GM18873 (cell line): ENCODE measurements around the gene WWOX.

ENCODE experiments used
- ATAC-seq: cut with Tn5 transposase; IDR thresholded peaks from one replicate; pipeline ENCODE4 v1.9.1; 2021; ENCODE audit warnings: mild to moderate bottlenecking, moderate library complexity, moderate number of reproducible peaks; ENCODE audit not compliant: unreplicated experiment, low FRiP score

The WWOX gene

DNA sequence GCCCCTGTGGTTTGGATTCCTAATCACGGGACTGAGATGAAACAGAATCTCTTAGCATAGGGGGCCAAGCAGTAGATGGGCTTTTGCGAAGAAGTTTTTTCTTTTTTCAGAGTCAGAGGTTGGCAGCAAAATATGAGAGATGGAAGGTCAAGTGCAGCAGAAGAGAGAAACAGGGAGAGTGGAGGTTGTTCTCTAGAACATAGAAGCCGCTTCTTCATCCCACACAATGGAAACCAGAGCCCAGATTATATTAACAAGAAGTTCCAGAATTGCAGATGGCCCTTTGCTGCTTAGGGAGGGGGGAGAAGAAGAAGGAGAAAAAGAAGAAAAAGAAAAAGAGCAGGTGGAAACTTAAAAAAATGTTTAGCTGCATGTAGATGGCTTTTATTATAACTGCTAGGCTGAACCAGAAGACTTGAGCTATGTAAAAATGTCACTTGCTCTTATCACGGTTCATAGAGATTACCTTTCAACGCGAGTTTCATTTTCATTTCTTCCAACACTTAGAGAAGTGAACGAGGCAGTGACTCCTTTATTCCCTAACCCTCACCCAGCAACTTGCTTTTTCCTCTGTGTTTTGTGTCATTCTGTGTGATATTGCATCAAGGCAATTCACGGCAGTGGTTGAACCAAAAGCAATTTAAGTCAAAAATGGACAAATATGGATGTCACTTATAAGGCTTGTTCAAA lies 737.5 kb downstream of the WWOX start:
- no peak for ATAC-seq

DNA sequence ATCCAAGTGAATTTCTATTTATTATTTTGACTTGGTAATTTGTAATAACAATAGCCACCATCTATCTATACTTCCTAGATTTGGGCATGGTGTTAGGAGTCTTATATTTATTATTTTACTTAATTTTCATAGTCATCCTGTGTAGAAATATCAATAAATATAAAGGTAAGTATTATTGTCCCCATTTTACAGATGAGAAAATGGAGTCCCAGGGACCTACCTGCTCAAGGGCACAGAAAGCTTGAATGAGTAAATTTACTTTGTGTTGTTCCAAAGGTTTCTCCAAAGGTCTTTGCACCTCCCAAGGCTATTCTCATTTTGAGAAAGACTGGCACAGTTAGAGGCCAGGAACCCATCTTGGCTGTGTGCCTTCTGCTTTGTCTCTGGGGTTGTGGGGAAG lies 738.3 kb downstream of the WWOX start:
- ATAC-seq: no peak

DNA sequence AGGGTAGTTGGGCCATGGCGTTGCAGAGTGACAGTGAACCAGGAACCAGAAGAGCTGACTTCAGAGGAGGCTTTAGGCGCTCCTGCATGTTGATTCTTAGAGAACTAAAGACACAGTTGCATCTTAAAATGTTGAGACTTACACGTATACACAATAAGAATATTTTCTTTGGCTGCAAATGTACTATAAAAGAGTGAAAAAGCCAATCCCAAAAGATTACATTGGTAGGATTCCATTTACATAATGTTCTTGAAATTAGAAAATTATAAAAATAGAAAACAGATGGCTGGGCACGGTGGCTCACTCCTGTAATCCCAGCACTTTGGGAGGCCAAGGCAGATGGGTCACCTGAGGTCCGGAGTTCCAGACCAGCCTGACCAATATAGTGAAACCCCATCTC lies 738.8 kb downstream of the WWOX start:
- ATAC-seq: no peak

DNA sequence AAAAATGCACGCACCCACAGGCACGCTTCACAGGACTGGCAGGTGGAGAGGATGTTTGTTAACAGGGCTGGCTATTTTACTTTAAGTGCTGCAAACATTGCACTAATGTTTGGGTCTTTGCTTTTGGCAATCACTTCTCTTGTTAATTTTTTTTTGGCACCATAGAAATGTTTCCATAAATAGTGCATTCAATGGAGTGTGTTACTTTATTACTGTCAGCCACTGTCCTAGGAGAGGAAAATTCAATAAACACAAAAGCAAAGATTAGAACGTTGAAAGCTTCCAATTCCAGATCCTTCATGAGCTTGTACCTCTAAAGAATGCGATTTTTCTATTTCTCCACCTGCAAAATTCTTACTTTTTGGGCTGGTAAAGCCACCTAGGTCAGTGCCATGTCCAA lies 743.5 kb downstream of the WWOX start:
- ATAC-seq: no peak

DNA sequence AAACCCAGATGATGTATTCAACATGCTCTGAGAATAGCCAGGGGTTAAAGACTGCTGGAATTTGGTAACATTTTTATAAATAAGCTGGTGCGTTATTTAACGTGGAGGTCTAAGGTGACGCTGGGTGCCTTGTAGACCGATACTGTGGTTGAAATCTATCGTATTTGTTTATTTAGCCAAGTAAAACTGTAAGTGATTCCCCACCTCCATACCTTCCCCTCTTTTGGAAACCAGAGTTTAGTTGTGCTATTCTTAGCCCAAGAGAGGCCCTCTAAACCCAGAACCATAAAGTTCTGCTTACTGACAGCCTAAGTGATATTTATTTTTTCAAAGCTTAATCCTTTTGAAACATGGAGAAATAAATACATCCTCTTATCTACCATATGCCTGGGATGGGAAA lies 744.5 kb downstream of the WWOX start:
- ATAC-seq: no peak

DNA sequence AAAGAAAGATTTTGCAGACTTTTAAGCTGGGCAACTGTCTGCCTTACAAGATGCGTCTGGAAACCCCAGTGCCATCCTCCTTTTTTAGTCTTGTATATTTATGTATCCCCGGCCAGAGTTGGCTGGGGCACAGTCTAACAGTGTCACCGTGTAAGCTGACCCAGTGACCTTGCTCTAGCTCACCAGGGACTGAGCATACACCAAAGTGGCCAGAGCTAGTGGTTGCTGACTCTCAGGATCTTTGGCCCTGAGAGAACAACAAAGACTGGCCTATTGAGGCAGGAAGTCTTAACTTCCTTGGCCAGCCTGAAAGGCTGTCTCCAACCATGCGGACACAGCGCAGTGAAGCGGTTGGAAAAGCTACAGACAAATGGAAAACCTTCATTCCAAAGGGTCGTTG lies 745.2 kb downstream of the WWOX start:
- no peak for ATAC-seq

DNA sequence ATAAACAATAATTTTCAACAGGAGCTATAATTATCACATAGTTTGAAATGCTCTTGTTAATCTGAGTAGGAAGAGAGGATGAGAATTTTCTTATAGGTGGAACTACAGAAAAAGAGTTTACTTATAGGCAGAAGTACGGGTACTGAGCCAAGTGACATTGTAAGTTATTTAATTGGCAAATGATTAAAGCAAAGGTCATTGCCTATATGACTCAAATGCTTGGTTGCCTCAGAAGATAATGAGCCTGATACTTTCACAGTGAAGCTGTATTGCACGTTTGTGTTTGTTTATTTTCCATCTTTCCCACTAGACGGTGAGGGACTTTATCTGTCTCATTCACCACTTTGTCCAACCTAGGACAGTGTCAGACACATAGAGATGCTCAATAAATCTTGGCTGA lies 751.8 kb downstream of the WWOX start:
- no peak for ATAC-seq

DNA sequence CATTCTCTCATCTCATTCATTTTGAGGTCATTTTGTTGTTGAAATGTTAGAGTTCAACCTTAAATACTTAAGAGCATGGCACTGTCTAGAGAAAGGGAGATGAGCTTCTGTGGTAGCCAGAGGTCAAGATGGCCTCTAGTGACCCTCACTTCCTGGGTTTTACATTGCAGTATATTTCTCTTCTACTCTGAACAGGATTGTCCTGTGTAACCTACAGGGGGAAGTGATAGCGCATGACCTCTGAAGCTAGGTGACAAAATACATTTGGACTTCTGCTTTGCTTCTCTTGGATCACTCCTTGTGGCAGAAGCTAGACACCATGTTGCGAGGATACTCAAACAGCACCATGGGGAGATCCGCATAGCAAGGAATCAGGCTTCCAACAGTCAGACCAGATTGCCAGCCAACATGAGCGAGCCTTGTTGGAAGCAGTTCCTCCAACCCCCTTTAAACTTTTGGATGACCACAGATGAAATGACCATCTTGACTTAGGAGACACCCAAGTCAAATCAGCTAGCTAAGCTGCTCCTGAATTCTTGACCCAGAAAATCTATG lies 752.7 kb downstream of the WWOX start:
- no peak for ATAC-seq

DNA sequence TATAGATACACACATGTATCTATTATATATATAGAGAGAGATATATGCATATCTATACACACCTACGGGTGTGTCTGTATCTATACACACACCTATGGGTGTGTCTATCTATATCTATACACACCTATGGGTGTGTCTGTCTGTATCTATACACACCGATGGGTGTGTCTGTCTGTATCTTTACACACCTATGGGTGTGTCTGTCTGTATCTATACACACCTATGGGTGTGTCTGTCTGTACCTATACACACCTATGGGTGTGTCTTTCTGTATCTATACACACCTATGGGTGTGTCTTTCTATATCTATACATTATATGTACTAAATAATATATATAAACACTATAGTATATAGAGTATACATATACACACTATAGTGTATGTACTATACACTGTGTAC lies 762.6 kb downstream of the WWOX start:
- no peak for ATAC-seq

DNA sequence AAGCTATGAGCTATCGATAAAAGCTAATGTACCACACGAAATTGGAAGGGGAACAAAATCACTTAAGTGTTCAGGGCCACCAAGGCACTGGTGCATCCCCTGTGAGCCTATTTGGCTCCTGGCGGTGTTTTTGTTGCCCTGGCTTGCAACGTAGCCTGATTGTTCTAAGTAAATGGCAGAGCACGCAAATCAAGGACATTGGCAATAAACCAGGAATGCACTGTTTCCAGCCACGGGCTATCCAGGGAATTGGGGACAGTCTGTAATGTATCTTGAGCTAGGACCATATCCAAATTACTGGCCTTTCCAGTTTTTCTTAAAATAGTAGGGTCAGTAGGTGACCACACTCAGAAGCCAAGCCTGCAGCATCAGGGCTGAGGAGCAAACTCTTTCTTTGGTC lies 767.1 kb downstream of the WWOX start:
- no peak for ATAC-seq

DNA sequence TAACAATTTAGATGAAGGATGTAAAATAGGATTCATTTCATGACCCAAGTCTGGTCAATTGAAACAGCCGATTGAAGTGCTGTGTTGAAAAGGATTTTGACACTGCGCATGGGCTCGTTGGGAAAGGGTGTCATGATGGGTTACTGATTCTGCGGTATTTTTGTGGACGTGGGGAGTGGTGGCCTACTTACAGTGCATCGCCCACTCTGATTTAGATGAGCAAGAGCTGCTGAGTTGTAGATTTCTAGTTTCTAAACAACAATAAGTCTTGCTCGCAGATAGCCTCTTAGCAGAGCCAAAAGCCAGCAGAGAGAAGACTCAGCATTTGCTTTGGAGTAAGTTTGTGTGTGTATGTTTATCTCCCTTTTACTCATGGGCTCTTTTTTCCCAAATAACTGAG lies 770.0 kb downstream of the WWOX start:
- no peak for ATAC-seq

DNA sequence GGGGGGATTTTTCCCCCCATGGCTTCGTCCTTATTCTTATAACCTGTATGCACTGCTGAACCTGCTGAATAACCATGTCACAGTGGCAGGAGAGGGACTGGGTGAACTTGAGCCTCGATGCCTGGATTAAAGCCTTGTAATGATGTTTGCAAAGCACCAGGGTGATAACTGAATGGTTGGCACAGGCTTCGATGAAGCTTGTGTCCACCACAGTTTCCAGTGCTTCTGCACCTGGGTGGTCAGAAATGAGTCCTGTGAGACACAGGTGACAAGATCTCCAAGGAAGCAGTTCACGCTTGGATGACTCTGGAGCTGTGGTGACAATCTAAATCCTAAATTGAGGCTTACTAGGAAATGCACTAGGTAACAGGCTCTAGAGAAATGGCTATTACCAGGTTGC lies 771.8 kb downstream of the WWOX start:
- no peak for ATAC-seq

DNA sequence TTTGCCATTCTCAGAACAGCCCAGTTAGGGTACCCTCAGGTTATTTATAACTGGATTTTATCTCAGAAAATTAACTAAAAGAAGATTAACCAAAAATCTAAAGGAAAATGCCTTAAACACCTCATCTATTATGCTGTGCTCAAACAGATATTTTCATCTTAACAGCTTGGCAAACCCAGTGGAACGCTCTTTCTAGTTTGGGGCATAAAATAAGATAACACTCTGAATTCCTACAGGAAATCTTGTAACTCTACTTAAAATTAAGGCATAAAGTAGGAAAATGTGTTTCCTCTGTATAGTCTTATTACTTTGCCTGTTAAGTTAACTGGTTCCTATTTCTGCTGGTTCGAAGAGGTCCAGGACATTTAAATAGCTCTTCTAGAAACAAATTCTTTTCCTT lies 777.2 kb downstream of the WWOX start:
- ATAC-seq: no peak

DNA sequence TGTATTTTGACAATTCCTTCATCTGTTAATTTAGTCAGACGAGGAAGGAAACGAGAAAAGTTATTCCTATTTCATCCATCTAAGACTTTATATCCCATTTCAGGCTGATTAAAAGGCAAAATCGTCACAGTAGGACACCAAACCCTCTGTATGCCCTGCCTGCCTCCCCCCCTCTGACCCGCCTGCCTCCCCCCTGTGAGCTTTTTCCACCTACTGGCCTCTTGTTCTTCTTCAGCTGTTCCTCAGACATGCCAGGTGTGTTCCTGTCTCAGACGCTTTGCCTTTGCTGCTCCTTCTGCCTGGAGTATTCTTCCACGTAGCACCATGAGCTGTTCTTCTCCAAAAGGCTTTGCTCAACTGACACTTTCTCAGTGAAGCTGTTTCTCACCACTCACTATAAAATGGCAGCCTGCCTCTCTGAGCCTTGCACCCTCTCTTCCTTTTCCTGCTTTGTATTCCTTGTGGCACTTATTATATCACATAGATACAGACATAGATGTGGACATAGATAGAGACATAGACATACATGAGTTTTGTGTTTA lies 777.7 kb downstream of the WWOX start:
- ATAC-seq: no peak

DNA sequence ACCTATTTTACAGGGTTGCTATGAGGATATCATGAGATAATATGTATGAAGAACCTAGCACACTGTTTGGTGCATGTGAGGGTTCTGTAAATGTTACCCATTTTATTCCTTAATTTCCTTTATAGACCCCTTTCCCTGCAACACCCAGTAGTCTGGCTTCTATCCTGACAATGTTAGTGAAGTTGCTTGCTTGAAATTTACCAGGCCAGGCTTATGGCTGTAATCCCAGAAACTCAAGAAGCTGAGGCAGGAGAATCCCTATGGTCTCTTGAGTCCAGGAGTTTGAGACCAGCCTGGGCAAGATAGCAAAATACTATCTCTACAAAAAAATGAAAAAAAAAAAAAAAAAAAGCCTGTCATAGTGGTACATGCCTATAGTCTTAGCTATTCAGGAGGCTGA lies 779.1 kb downstream of the WWOX start:
- ATAC-seq: no peak

DNA sequence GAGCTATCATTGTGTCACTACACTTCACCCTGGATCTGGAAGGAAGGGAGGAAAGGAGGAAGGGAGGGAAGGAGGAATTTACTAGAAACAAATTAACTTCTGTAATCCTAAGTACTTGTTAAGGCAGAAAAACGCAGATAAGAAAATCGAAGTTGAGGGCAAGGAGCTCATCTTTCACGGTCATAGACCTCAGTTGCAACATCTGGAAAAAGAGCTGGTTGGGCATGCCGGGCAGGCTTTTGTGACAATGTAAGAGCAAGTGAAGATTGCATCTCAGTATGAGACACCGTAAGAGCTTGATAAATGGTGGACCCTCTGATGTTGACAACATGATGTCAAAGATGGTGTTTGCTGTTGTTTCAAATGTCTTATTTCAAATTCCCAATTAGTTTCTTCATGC lies 779.6 kb downstream of the WWOX start:
- no peak for ATAC-seq

DNA sequence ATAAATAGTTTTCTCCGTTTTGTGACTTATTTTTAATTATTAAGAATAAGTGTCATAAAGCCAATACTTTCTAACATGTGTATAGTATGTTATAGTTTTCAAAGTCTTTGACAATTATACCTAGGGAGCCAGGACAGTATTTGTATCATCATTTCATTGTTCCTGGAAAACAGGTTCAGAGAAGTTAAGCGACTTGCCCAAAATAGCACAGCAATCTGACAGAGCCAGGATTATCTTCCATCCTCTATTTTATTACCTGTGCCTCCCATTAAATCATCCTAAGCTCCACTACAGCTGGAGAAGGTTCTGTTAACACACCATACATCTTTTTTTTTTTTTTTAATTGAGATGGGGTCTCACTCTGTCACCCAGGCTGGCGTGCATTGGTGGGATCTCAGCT lies 782.7 kb downstream of the WWOX start:
- no peak for ATAC-seq

DNA sequence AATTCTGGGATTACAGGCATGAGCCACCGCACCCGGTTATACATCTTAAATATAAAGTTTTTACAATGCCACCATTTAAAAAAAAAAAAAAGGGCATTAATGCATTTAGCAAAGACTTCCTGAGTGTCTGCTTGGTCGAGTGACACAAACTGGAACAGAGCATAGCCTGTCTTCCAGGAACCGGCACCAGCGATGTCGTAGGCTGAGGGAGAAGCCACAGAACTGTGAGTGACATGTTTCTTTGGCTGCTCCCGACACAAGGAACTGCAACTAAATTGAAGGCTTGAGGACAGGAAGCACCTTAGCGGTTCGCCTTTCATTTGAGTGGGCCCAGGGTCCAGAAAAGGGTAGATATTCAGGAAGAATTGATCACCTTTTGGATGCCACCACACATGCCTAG lies 783.3 kb downstream of the WWOX start:
- no peak for ATAC-seq

DNA sequence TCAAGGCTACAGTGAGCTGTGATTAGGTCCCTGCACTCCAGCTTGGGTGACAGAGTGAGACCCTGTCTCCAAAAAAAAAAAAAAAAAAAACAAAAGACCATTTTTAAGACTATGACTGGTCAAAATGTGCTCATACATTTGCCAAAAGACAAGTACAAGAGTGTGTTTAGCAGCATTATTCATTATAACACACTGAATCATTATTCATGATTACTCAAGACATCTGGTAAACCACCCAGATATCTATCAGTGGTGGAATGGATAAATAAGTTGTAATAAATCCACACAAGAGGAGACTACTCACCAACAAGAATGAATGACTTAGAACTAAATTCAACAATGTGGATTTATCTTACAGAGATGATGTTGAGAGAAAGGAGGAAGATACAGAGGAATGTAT lies 784.8 kb downstream of the WWOX start:
- no peak for ATAC-seq

DNA sequence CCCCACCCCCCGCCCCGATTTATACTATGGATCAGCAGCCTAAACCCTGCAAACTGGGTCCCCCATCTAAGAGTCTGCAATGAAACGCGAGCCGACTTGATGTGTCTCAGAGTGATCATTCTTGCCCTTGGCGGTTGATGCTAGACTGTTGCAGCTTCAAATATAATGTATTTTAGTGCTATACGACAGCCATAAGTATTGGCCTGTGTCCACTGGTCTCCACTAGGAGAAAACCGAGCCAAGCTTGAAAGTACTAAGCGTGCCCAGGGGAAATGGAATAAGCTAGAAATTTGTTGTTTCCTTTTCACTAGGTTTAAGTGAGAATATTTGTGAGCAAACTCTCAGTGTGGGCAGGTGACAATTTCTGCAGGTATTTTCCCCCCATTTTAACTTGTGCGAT lies 789.9 kb downstream of the WWOX start:
- no peak for ATAC-seq

DNA sequence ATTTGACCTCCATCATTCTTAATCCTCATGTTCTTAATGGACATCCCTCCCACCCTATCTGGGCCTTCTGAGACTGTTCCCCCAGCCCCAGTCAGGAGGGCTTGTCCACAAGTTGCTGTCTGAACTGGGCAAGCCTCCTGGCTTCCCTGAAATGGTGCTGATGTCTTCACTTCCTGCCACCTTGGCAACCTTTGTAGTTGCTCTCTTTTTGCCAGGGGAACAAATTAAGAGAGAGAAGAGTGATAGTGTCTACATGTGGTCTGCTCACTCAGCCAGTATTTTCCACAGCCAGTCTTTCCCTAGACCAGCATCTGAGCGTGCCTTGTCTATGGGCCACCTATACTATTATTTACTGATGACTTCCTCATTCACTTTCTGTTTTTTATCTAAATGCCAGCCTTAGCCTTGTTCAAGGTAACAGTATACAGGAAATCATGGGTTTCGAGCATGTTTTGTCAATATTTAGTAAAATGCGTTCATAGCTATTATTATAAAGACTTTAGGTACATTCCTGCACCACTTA lies 791.0 kb downstream of the WWOX start:
- no peak for ATAC-seq
